Prostate gland (tissue), 2 donors: Measurements from ENCODE around the gene INTS14. TPM values are rescaled to one million over a fixed set of nuclear protein-coding genes. Genes with fewer than 3 reads are reported as not detected.

ENCODE experiments used
- DNase-seq: peaks from one replicate; pipeline ENCODE4 v3.0.0-alpha.2; 2019; ENCODE audit warnings: low spot score
- H3K27ac ChIP-seq, 2 donors: fragments of 200-600 bp; sonication (generic); 2 replicates each; pipeline ENCODE4 v1.5.1; 2017 to 2019
- H3K27me3 ChIP-seq: fragments of 200-600 bp; sonication (generic); replicated peaks from 2 replicates; pipeline ENCODE4 v1.5.1; 2019; ENCODE audit not compliant: insufficient read depth
- H3K36me3 ChIP-seq, 2 donors: fragments of 200-600 bp; sonication (generic); 1 replicate in 1 of 2; 2 replicates in 1 of 2; pipeline versions ENCODE4 v1.5.1 to v1.8.1; 2017 to 2019
- H3K4me1 ChIP-seq: fragments of 200-600 bp; sonication (generic); replicated peaks from 2 replicates; pipeline ENCODE4 v1.5.1; 2019
- H3K4me3 ChIP-seq, 2 donors: fragments of 200-600 bp; sonication (generic); 2 replicates each; pipeline ENCODE4 v1.5.1; 2017 to 2019
- H3K9me3 ChIP-seq: fragments of 200-600 bp; sonication (generic); 2 replicates; pipeline ENCODE4 v1.5.1; 2017
- CTCF ChIP-seq, 4 experiments: fragments of 200-600 bp in 2 of 4; fragments of 450-650 bp in 2 of 4; sonication (generic) in 2 of 4; IDR thresholded peaks; 1 replicate in 3 of 4; 2 replicates in 1 of 4; pipeline ENCODE4 v1.5.1; 2016 to 2019; ENCODE audit warnings: antibody characterized with exemption in 4 of 4, mild to moderate bottlenecking in 2 of 4, moderate library complexity in 2 of 4
- POLR2A ChIP-seq: fragments of 450-650 bp; IDR thresholded peaks from one replicate; pipeline ENCODE4 v1.6.1; 2016; ENCODE audit warnings: antibody characterized with exemption, mild to moderate bottlenecking
- POLR2AphosphoS5 ChIP-seq: sonication (generic); formaldehyde crosslinking; IDR thresholded peaks from one replicate; pipeline ENCODE4 v1.6.1; 2017; ENCODE audit warnings: antibody characterized with exemption
- WGBS: methylation state at CpG from one replicate; pipeline ENCODE4 v1.1.5; 2018; 5-methylcytosine and 5-hydroxymethylcytosine counted together
- intact Hi-C: fragments of 100-400 bp; cut with DNase I; formaldehyde crosslinking; loops from one replicate; pipeline ENCODE4 v1.14.2; 2022
- total RNA-seq, 2 donors: library from RNA; depleted of rRNA; stranded (reverse); fragments of >200 nt; gene quantifications; one replicate each; pipeline ENCODE4 v1.1.0, GENCODE V29; 2016

INTS14 gene
- total RNA-seq, 2 donors from 2014 or later: 39.4 to 55.2 TPM

GRCh38 chr15:65653801-65654521 lies 43.0 kb upstream of the INTS14 start:
- no peaks in the 10 kb centered on the region for H3K4me1 ChIP-seq
- no peaks in the 10 kb centered on the region for H3K27me3 ChIP-seq
- TF ChIP-seq POLR2A (no peak), POLR2AphosphoS5 (no peak), CTCF (IDR thresholded peaks at IDR 0.05) (no peak)
- H3K9me3 ChIP-seq: no peaks in the 10 kb centered on the region
- no peak overlapping the region for H3K27ac ChIP-seq
- intact Hi-C loops: no loop called here
- no peaks in the 10 kb centered on the region for H3K36me3 ChIP-seq
- DNase-seq: no peak
- no peak overlapping the region for H3K4me3 ChIP-seq
- WGBS: 95% methylated on average over 5 of the region's 5 CpGs

- intact Hi-C loops: no loop called here
- Histone ChIP-seq H3K36me3 (no peaks in the 10 kb centered on the region), H3K9me3 (no peaks in the 10 kb centered on the region), H3K4me1 (no peaks in the 10 kb centered on the region), H3K27me3 (no peaks in the 10 kb centered on the region), H3K4me3 (no peak overlapping the region), H3K27ac (no peak overlapping the region)
- no peak for DNase-seq
- TF ChIP-seq POLR2A (no peak), POLR2AphosphoS5 (no peak), CTCF (IDR thresholded peaks at IDR 0.05) (no peak)
Observed at GRCh38 chr15:65653341-65653740, 42.4 kb upstream of the INTS14 start.

- Histone ChIP-seq H3K27ac (peak overlapping the region in 1 of 2 donors; percentile 22), H3K4me3 (no peak overlapping the region), H3K27me3 (no peaks in the 10 kb centered on the region), H3K4me1 (no peaks in the 10 kb centered on the region), H3K9me3 (no peaks in the 10 kb centered on the region), H3K36me3 (no peaks in the 10 kb centered on the region)
- peak; percentile 30 for DNase-seq
- intact Hi-C loops: no loop called here
- 56% methylated on average over 11 of the region's 11 CpGs for WGBS
- no peak for TF ChIP-seq POLR2AphosphoS5
- TF ChIP-seq POLR2A: no peak
- TF ChIP-seq CTCF (IDR thresholded peaks at IDR 0.05): no peak
Observed at GRCh38 chr15:65651831-65652749, 41.2 kb upstream of the INTS14 start.

GRCh38 chr15:65651042-65651322 lies 40.1 kb upstream of the INTS14 start:
- no peak for DNase-seq
- WGBS: 100% methylated on average over 1 of the region's 1 CpG

More at GRCh38 chr15:65651042-65651322, 40.1 kb upstream of the INTS14 start:
- Histone ChIP-seq H3K4me1 (no peaks in the 10 kb centered on the region), H3K27ac (no peak overlapping the region), H3K9me3 (no peaks in the 10 kb centered on the region), H3K27me3 (no peaks in the 10 kb centered on the region), H3K36me3 (no peaks in the 10 kb centered on the region), H3K4me3 (no peak overlapping the region)
- intact Hi-C loops: no loop called here
- TF ChIP-seq POLR2A (no peak), CTCF (IDR thresholded peaks at IDR 0.05) (no peak), POLR2AphosphoS5 (no peak)
